Stimulated activated memory B cell treated with anti-CD40 and anti-IgM and Interleukin-4, amounts not matched to agents 10 μg/mL and 1 μg/mL and 100 μg/mL, for 72 hours (primary cell): ENCODE measurements around the gene NEMP2.

Experiments used
- ATAC-seq: fragments of 150-1000 bp; cut with Tn5 transposase; 2 replicates; pipeline ENCODE4 v1.10.0; 2021
- H3K27ac Mint-ChIP-seq: one replicate; pipeline ENCODE4 v1.8.0; 2022; ENCODE audit warnings: mild to moderate bottlenecking, mixed read lengths
- H3K27me3 Mint-ChIP-seq: one replicate; pipeline ENCODE4 v1.8.0; 2022; ENCODE audit warnings: mixed read lengths
- H3K36me3 Mint-ChIP-seq: one replicate; pipeline ENCODE4 v1.8.0; 2022; ENCODE audit warnings: mixed read lengths
- H3K4me1 Mint-ChIP-seq: one replicate; pipeline ENCODE4 v1.8.0; 2022; ENCODE audit warnings: mixed read lengths
- H3K4me3 Mint-ChIP-seq: one replicate; pipeline ENCODE4 v1.8.0; 2022; ENCODE audit warnings: mild to moderate bottlenecking, moderate library complexity, mixed read lengths
- H3K9me3 Mint-ChIP-seq: one replicate; pipeline ENCODE4 v1.8.0; 2022; ENCODE audit warnings: mixed read lengths

Gene NEMP2

GRCh38 chr2:190534310-190535120, at the start of gene NEMP2:
Gene NEMP2, minus strand, starts transcription at chr2:190534722. Its CDS starts 67 bp downstream, at chr2:190534655.
- Mint-ChIP-seq H3K27ac (peak within 1 kb of the TSS; percentile 99), H3K27me3 (no peaks in the 10 kb centered on the region), H3K4me3 (peak within 1 kb of the TSS; percentile 93), H3K36me3 (peaks cover 28% of the 10 kb centered on the region), H3K4me1 (peaks cover 47% of the 10 kb centered on the region), H3K9me3 (peaks cover 11% of the 10 kb centered on the region)
- ATAC-seq: peak; percentile 94

- Mint-ChIP-seq H3K9me3 (peaks cover 3% of the 10 kb centered on the region), H3K27me3 (no peaks in the 10 kb centered on the region), H3K27ac (peak overlapping the region; percentile 91), H3K4me1 (peaks cover 61% of the 10 kb centered on the region), H3K4me3 (peak overlapping the region; percentile 52), H3K36me3 (peaks cover 6% of the 10 kb centered on the region)
- ATAC-seq: peak; percentile 87
Measured at GRCh38 chr2:190583507-190584337, 49.2 kb upstream of the NEMP2 start.

- no peaks in the 10 kb centered on the region for H3K27me3 Mint-ChIP-seq
- ATAC-seq: peak; percentile 84
- H3K27ac Mint-ChIP-seq: peak overlapping the region; percentile 91
- peaks cover 62% of the 10 kb centered on the region for H3K4me1 Mint-ChIP-seq
- peaks cover 3% of the 10 kb centered on the region for H3K9me3 Mint-ChIP-seq
- H3K4me3 Mint-ChIP-seq: peak overlapping the region; percentile 52
- peaks cover 6% of the 10 kb centered on the region for H3K36me3 Mint-ChIP-seq
Measured at GRCh38 chr2:190582736-190583506, 48.4 kb upstream of the NEMP2 start.

GRCh38 chr2:190582019-190582418, 47.5 kb upstream of the NEMP2 start:
- no peak for ATAC-seq
- no peak overlapping the region for H3K4me3 Mint-ChIP-seq

GRCh38 chr2:190579915-190580846, 45.7 kb upstream of the NEMP2 start:
- H3K27ac Mint-ChIP-seq: peak overlapping the region; percentile 59
- H3K4me1 Mint-ChIP-seq: peaks cover 49% of the 10 kb centered on the region
- no peak overlapping the region for H3K4me3 Mint-ChIP-seq
- ATAC-seq: no peak
- peaks cover 3% of the 10 kb centered on the region for H3K9me3 Mint-ChIP-seq
- H3K27me3 Mint-ChIP-seq: no peaks in the 10 kb centered on the region
- H3K36me3 Mint-ChIP-seq: peaks cover 6% of the 10 kb centered on the region

More at GRCh38 chr2:190582019-190582418, 47.5 kb upstream of the NEMP2 start:
- Mint-ChIP-seq H3K9me3 (peaks cover 3% of the 10 kb centered on the region), H3K27me3 (no peaks in the 10 kb centered on the region), H3K4me1 (peaks cover 59% of the 10 kb centered on the region), H3K27ac (peak overlapping the region; percentile 91), H3K36me3 (peaks cover 6% of the 10 kb centered on the region)

- H3K4me1 Mint-ChIP-seq: peaks cover 39% of the 10 kb centered on the region
- no peak overlapping the region for H3K4me3 Mint-ChIP-seq
- no peak overlapping the region for H3K27ac Mint-ChIP-seq
- H3K36me3 Mint-ChIP-seq: no peaks in the 10 kb centered on the region
- ATAC-seq: no peak
- no peaks in the 10 kb centered on the region for H3K27me3 Mint-ChIP-seq
- H3K9me3 Mint-ChIP-seq: no peaks in the 10 kb centered on the region
Measured at GRCh38 chr2:190579058-190579410, 44.5 kb upstream of the NEMP2 start.

- Mint-ChIP-seq H3K4me3 (no peak overlapping the region), H3K9me3 (no peaks in the 10 kb centered on the region), H3K36me3 (no peaks in the 10 kb centered on the region), H3K4me1 (peaks cover 33% of the 10 kb centered on the region), H3K27me3 (no peaks in the 10 kb centered on the region), H3K27ac (peak overlapping the region; percentile 11)
- ATAC-seq: peak; percentile 48
Measured at GRCh38 chr2:190578158-190579057, 43.9 kb upstream of the NEMP2 start.

GRCh38 chr2:190576573-190576972, 42.1 kb upstream of the NEMP2 start:
- Mint-ChIP-seq H3K4me1 (peaks cover 19% of the 10 kb centered on the region), H3K27ac (no peak overlapping the region), H3K9me3 (no peaks in the 10 kb centered on the region), H3K4me3 (no peak overlapping the region), H3K27me3 (no peaks in the 10 kb centered on the region), H3K36me3 (no peaks in the 10 kb centered on the region)
- ATAC-seq: no peak

- Mint-ChIP-seq H3K4me3 (no peak overlapping the region), H3K9me3 (no peaks in the 10 kb centered on the region), H3K4me1 (peaks cover 18% of the 10 kb centered on the region), H3K27ac (no peak overlapping the region), H3K27me3 (no peaks in the 10 kb centered on the region), H3K36me3 (no peaks in the 10 kb centered on the region)
- no peak for ATAC-seq
Measured at GRCh38 chr2:190575263-190575662, 40.7 kb upstream of the NEMP2 start.

GRCh38 chr2:190574169-190574568, 39.6 kb upstream of the NEMP2 start:
- no peaks in the 10 kb centered on the region for H3K27me3 Mint-ChIP-seq
- H3K27ac Mint-ChIP-seq: no peak overlapping the region
- no peaks in the 10 kb centered on the region for H3K9me3 Mint-ChIP-seq
- H3K36me3 Mint-ChIP-seq: no peaks in the 10 kb centered on the region
- ATAC-seq: no peak
- no peak overlapping the region for H3K4me3 Mint-ChIP-seq
- peaks cover 12% of the 10 kb centered on the region for H3K4me1 Mint-ChIP-seq

- Mint-ChIP-seq H3K4me1 (no peaks in the 10 kb centered on the region), H3K27me3 (no peaks in the 10 kb centered on the region), H3K27ac (no peak overlapping the region), H3K9me3 (peaks cover 7% of the 10 kb centered on the region), H3K4me3 (no peak overlapping the region), H3K36me3 (peaks cover 8% of the 10 kb centered on the region)
- no peak for ATAC-seq
Measured at GRCh38 chr2:190572246-190572645, 37.7 kb upstream of the NEMP2 start.

- Mint-ChIP-seq H3K27ac (no peak overlapping the region), H3K4me1 (no peaks in the 10 kb centered on the region), H3K36me3 (peaks cover 13% of the 10 kb centered on the region), H3K4me3 (no peak overlapping the region), H3K27me3 (no peaks in the 10 kb centered on the region), H3K9me3 (peaks cover 12% of the 10 kb centered on the region)
- ATAC-seq: no peak
Measured at GRCh38 chr2:190571686-190572085, 37.2 kb upstream of the NEMP2 start.

GRCh38 chr2:190570871-190571270, 36.3 kb upstream of the NEMP2 start:
- H3K4me1 Mint-ChIP-seq: no peaks in the 10 kb centered on the region
- H3K36me3 Mint-ChIP-seq: peaks cover 20% of the 10 kb centered on the region
- no peak overlapping the region for H3K27ac Mint-ChIP-seq
- no peak for ATAC-seq
- no peak overlapping the region for H3K4me3 Mint-ChIP-seq
- H3K9me3 Mint-ChIP-seq: peaks cover 17% of the 10 kb centered on the region
- H3K27me3 Mint-ChIP-seq: no peaks in the 10 kb centered on the region
